HG02588 (cell line): ENCODE measurements around the gene MDM2.
"Not testable (repeated sequence)": the region's sequence is repeated elsewhere in the genome, so short reads cannot be mapped to it uniquely, and the experiment has no call there.

Experiments
- ATAC-seq: cut with Tn5 transposase; IDR thresholded peaks from one replicate; pipeline ENCODE4 v1.9.1; 2021; ENCODE audit warnings: mild to moderate bottlenecking, moderate library complexity; ENCODE audit not compliant: unreplicated experiment

The MDM2 gene

GRCh38 chr12:68844788-68845695 is 37.1 kb downstream of the MDM2 start:
- ATAC-seq, result no peak

GRCh38 chr12:68846811-68847210 is 38.8 kb downstream of the MDM2 start:
- ATAC-seq, result no peak

- no peak for ATAC-seq
These were observed 42.4 kb downstream of the MDM2 start for GRCh38 chr12:68850390-68850789.

GRCh38 chr12:68851592-68852306 is 43.8 kb downstream of the MDM2 start:
- ATAC-seq, result no peak

- no peak for ATAC-seq
These were observed 45.6 kb downstream of the MDM2 start for GRCh38 chr12:68853396-68854077.

- no peak for ATAC-seq
These were observed 46.1 kb downstream of the MDM2 start for GRCh38 chr12:68854078-68854468.

- ATAC-seq, result no peak
These were observed 46.6 kb downstream of the MDM2 start for GRCh38 chr12:68854554-68854953.

- no peak for ATAC-seq
These were observed 47.1 kb downstream of the MDM2 start for GRCh38 chr12:68855111-68855510.

- no peak for ATAC-seq
These were observed 47.8 kb downstream of the MDM2 start for GRCh38 chr12:68855771-68856170.

GRCh38 chr12:68856510-68856909 is 48.5 kb downstream of the MDM2 start:
- ATAC-seq, result no peak

- no peak for ATAC-seq
These were observed 53.9 kb downstream of the MDM2 start for GRCh38 chr12:68861890-68862289.

- no peak for ATAC-seq
These were observed 55.3 kb downstream of the MDM2 start for GRCh38 chr12:68863109-68863770.

- not testable (repeated sequence) for ATAC-seq
These were observed 56.0 kb downstream of the MDM2 start for GRCh38 chr12:68863886-68864454.

- ATAC-seq, result no peak
These were observed 56.6 kb downstream of the MDM2 start for GRCh38 chr12:68864604-68865003.

- no peak for ATAC-seq
These were observed 57.6 kb downstream of the MDM2 start for GRCh38 chr12:68865399-68866164.

GRCh38 chr12:68866950-68867349 is 59.0 kb downstream of the MDM2 start:
- ATAC-seq, result no peak

GRCh38 chr12:68867606-68868005 is 59.6 kb downstream of the MDM2 start:
- no peak for ATAC-seq

GRCh38 chr12:68868043-68868790 is 60.2 kb downstream of the MDM2 start:
- no peak for ATAC-seq

- ATAC-seq, result no peak
These were observed 62.0 kb downstream of the MDM2 start for GRCh38 chr12:68870011-68870410.
